IPS DF 19.7 (cell line): ENCODE measurements around the gene CRISP2.

Experiments
- DNase-seq: peaks from one replicate; pipeline ENCODE4 v3.0.0-alpha.2; 2013; ENCODE audit warnings: low read depth, low spot score

Gene CRISP2

GRCh38 chr6:49662231-49662891, 51.0 kb downstream of the CRISP2 start:
- no peak for DNase-seq

- DNase-seq, result no peak
Measured at GRCh38 chr6:49653942-49654341, 59.4 kb downstream of the CRISP2 start.

GRCh38 chr6:49653438-49653837, 59.9 kb downstream of the CRISP2 start:
- DNase-seq, result no peak

- no peak for DNase-seq
Measured at GRCh38 chr6:49651239-49651638, 62.1 kb downstream of the CRISP2 start.

- no peak for DNase-seq
Measured at GRCh38 chr6:49649988-49650387, 63.4 kb downstream of the CRISP2 start.

GRCh38 chr6:49648036-49648435, 65.3 kb downstream of the CRISP2 start:
- DNase-seq, result no peak

GRCh38 chr6:49647476-49647875, 65.9 kb downstream of the CRISP2 start:
- DNase-seq, result no peak

GRCh38 chr6:49646942-49647341, 66.4 kb downstream of the CRISP2 start:
- DNase-seq, result no peak

- no peak for DNase-seq
Measured at GRCh38 chr6:49646130-49646824, 67.1 kb downstream of the CRISP2 start.

GRCh38 chr6:49645139-49645538, 68.2 kb downstream of the CRISP2 start:
- DNase-seq, result no peak
